PC-9 (cell line): ENCODE results near the gene ZDHHC8. TPM values are rescaled to one million over a fixed set of nuclear protein-coding genes. Genes with fewer than 3 reads are reported as not detected.

Experiments used
- BruUV-seq: library from RNA; stranded (reverse); fragments of 400-500 nt; replicated peaks from 2 replicates; lab custom pipeline; 2021; lab: Mats Ljungman, UMichigan
- CTCF ChIA-PET: fragments of 300-600 bp; sonication (Branson Sonifier 250); formaldehyde crosslinking; loops from one replicate; lab custom pipeline; 2022; ENCODE audit warnings: antibody characterized with exemption; lab: Charles Lee
- POLR2A ChIA-PET: fragments of 300-600 bp; sonication (Branson Sonifier 250); formaldehyde crosslinking; loops from one replicate; lab custom pipeline; 2022; ENCODE audit warnings: antibody characterized with exemption; ENCODE audit not compliant: unreplicated experiment; lab: Charles Lee
- DNase-seq, 2 experiments: peaks; one replicate each; pipeline versions ENCODE4 v3.0.0 to v3.0.0-alpha.2; 2015 to 2022; ENCODE audit warnings: mixed read lengths in 1 of 2
- H2AFZ ChIP-seq: fragments of 200-600 bp; sonication (generic); 2 replicates; pipeline ENCODE4 v1.8.1; 2017; ENCODE audit warnings: antibody characterized with exemption
- H3F3A ChIP-seq: fragments of 200-600 bp; sonication (generic); 2 replicates; pipeline ENCODE4 v1.8.1; 2017; ENCODE audit warnings: antibody characterized with exemption, mild to moderate bottlenecking, low read depth; ENCODE audit not compliant: insufficient read depth
- H3K27ac ChIP-seq: fragments of 200-600 bp; sonication (generic); 2 replicates; pipeline ENCODE4 v1.6.1; 2016; ENCODE audit warnings: mixed run types
- H3K27me3 ChIP-seq: fragments of 200-600 bp; sonication (generic); 2 replicates; pipeline ENCODE4 v1.6.1; 2016; ENCODE audit warnings: low read depth, mixed run types; ENCODE audit not compliant: insufficient read depth
- H3K36me3 ChIP-seq: fragments of 200-600 bp; sonication (generic); 2 replicates; pipeline ENCODE4 v1.6.1; 2016; ENCODE audit warnings: low read depth, mixed run types
- H3K4me1 ChIP-seq: fragments of 200-600 bp; sonication (generic); replicated peaks from 2 replicates; pipeline ENCODE4 v1.6.1; 2016; ENCODE audit warnings: mixed run types; ENCODE audit not compliant: insufficient read depth
- H3K4me2 ChIP-seq: fragments of 200-600 bp; sonication (generic); 2 replicates; pipeline ENCODE4 v1.6.1; 2017; ENCODE audit warnings: mixed run types
- H3K4me3 ChIP-seq: fragments of 200-600 bp; sonication (generic); 2 replicates; pipeline ENCODE4 v1.6.1; 2016; ENCODE audit warnings: mixed run types
- H3K79me2 ChIP-seq: fragments of 200-600 bp; sonication (generic); 2 replicates; pipeline ENCODE4 v1.6.1; 2017; ENCODE audit warnings: low read depth, mixed run types
- H3K9me2 ChIP-seq: fragments of 200-600 bp; sonication (generic); 2 replicates; pipeline ENCODE4 v1.8.1; 2017; ENCODE audit warnings: mild to moderate bottlenecking; ENCODE audit not compliant: insufficient read depth
- H3K9me3 ChIP-seq: fragments of 200-600 bp; sonication (generic); 2 replicates; pipeline ENCODE4 v1.8.1; 2016; ENCODE audit warnings: low read depth; ENCODE audit not compliant: insufficient read depth
- H4K20me1 ChIP-seq: fragments of 200-600 bp; sonication (generic); 2 replicates; pipeline ENCODE4 v1.8.1; 2017; ENCODE audit not compliant: insufficient read depth
- EZH2 ChIP-seq: fragments of 200-600 bp; sonication (generic); IDR thresholded peaks from 2 replicates; pipeline ENCODE4 v1.8.0; 2017; ENCODE audit warnings: antibody characterized with exemption, low read depth
- intact Hi-C: fragments of 100-400 bp; cut with micrococcal nuclease; formaldehyde crosslinking; loops from one replicate; pipeline ENCODE4 v1.10.0; 2022; ENCODE audit not compliant: unreplicated experiment
- total RNA-seq: library from RNA; stranded (reverse); gene quantifications from 2 replicates; pipeline ENCODE4 v1.2.3, GENCODE V29; 2021
- TF ChIP-seq, protein P1 (sequence below): fragments of 200-600 bp; sonication (generic); conservative IDR thresholded peaks from 2 replicates; pipeline ENCODE4 v1.6.1; 2017; ENCODE audit warnings: mixed run types, antibody characterized with exemption, mild to moderate bottlenecking, moderate library complexity

Gene ZDHHC8
- total RNA-seq, 1 experiment from 2014 or later = 34.4 TPM

DNA sequence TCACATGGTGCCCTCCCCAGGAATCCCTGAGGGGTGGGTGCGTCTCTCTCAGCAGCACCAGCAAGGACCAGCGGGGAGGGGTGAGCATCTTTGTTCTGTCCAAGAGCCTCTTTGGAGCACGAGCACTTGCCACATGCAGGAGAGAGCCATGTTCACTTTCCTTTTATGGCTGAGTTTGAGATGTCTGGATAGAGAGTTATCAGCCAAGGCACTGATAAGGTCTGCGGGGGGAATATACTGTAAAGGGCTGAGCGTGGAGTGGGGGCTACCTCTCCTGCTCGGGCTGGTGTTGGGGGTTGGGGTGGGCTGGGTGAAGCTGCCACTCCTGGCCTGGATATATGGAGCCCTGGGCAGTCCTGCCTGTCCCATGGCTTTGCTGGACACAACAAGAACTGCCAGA is 54.1 kb downstream of the ZDHHC8 start:
- intact Hi-C loops = no loop called here
- no peak for DNase-seq
- Histone ChIP-seq H3K36me3 (no peaks in the 10 kb centered on the region), H3K4me3 (no peak overlapping the region), H3K27ac (no peak overlapping the region), H3K9me2 (no peaks in the 10 kb centered on the region), H3K4me1 (no peaks in the 10 kb centered on the region), H3K9me3 (no peaks in the 10 kb centered on the region), H2AFZ (no peak overlapping the region), H3F3A (no peaks in the 10 kb centered on the region), H3K79me2 (no peaks in the 10 kb centered on the region), H4K20me1 (no peaks in the 10 kb centered on the region), H3K4me2 (no peak overlapping the region), H3K27me3 (peaks cover 13% of the 10 kb centered on the region; the same call in 1 of the 2 replicates)
- CTCF ChIA-PET = no interaction called here
- POLR2A ChIA-PET = no interaction called here
- BruUV-seq = no TSS peak
- TF ChIP-seq, protein P1, sequence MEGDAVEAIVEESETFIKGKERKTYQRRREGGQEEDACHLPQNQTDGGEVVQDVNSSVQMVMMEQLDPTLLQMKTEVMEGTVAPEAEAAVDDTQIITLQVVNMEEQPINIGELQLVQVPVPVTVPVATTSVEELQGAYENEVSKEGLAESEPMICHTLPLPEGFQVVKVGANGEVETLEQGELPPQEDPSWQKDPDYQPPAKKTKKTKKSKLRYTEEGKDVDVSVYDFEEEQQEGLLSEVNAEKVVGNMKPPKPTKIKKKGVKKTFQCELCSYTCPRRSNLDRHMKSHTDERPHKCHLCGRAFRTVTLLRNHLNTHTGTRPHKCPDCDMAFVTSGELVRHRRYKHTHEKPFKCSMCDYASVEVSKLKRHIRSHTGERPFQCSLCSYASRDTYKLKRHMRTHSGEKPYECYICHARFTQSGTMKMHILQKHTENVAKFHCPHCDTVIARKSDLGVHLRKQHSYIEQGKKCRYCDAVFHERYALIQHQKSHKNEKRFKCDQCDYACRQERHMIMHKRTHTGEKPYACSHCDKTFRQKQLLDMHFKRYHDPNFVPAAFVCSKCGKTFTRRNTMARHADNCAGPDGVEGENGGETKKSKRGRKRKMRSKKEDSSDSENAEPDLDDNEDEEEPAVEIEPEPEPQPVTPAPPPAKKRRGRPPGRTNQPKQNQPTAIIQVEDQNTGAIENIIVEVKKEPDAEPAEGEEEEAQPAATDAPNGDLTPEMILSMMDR = no peak
- no peak for TF ChIP-seq EZH2

DNA sequence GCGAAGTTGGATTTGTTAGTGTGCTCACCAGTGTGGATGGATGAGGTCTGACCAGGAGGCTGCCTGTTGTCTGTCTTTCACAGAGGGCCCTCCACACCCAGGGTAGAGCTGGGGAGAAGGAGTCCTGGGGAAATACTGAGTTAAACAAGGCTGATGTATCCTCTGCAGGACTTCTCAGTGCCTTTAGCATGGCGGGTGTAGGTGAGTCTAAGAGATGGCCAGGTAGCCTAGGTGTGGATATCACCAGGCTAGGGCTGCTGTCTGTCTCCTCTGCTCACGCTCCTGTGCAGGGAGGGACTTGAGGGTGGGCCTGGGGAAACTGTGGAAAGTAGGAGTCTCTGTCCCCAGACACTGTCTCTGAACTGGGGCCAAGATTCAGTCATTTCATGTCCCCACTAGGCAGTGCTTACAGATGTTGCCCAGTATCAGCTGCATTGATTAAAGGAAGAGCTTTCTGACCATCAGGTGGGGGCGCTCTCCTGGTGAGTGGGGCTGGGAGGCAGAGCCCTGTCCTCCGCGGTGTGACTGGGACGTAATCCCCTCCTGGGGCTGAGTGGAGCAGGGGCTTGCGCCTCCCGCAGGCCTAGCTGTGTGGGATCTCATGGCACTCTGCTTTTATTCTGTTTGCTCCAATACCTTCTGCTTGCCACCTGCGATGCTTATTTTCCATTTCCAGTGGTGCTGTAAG is 54.7 kb downstream of the ZDHHC8 start:
- Histone ChIP-seq H3K36me3 (no peaks in the 10 kb centered on the region), H3K4me1 (no peaks in the 10 kb centered on the region), H3K27ac (no peak overlapping the region), H4K20me1 (no peaks in the 10 kb centered on the region), H3K4me2 (no peak overlapping the region), H2AFZ (no peak overlapping the region), H3K27me3 (peaks cover 9% of the 10 kb centered on the region; the same call in 1 of the 2 replicates), H3K9me3 (no peaks in the 10 kb centered on the region), H3K9me2 (no peaks in the 10 kb centered on the region), H3F3A (no peaks in the 10 kb centered on the region), H3K79me2 (no peaks in the 10 kb centered on the region), H3K4me3 (no peak overlapping the region)
- CTCF ChIA-PET = no interaction called here
- no peak for DNase-seq
- no peak for TF ChIP-seq EZH2
- TF ChIP-seq, protein P1 = no peak
- no TSS peak for BruUV-seq
- intact Hi-C loops = no loop called here
- POLR2A ChIA-PET = interaction anchor here (0.5 kb wide), 1 partner anchor 405 kb away, joined by 7 read pairs; no protein-coding TSS in a partner anchor

DNA sequence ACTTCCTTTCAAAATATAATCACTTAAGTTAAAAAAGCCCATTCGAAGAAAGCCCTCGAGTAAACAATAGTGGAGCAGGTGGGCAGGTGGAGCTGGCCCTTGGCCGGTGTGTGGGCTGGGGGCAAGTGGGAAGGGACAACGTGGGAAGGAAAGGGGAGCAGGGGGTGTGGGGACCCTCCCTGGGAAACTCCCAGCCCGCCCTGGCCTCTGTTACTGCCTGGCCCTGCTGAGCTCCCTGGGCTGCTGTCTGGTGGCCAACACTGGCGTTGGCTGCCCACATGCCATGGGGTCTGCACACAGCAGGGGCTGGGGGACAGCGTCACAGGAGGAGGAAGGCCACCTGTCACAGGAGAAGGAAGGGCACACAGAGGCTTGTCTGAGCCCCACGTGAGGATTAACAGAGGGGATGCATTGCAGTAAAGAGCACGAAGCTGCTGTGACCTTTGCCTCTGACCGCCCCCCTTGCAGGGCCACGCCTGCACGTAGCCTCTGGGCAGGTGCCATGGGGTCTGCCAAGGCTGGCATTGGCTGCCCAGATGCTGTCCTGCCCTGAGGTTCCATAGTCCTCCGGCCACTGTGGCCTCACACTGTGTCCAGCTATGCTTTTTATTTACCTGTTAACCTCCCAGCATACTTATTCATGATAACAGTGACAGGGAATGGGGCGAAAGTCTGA is 55.4 kb downstream of the ZDHHC8 start:
- TF ChIP-seq EZH2 = no peak
- TF ChIP-seq, protein P1 = no peak
- Histone ChIP-seq H3K4me1 (no peaks in the 10 kb centered on the region), H3K27me3 (peaks cover 2% of the 10 kb centered on the region; the same call in 1 of the 2 replicates), H3K79me2 (no peaks in the 10 kb centered on the region), H3K27ac (no peak overlapping the region), H4K20me1 (no peaks in the 10 kb centered on the region), H3K9me2 (no peaks in the 10 kb centered on the region), H3K4me3 (no peak overlapping the region), H3F3A (no peaks in the 10 kb centered on the region), H3K36me3 (no peaks in the 10 kb centered on the region), H3K4me2 (no peak overlapping the region), H2AFZ (no peak overlapping the region), H3K9me3 (no peaks in the 10 kb centered on the region)
- CTCF ChIA-PET = no interaction called here
- POLR2A ChIA-PET = interaction anchor here (0.5 to 0.6 kb wide), 2 partner anchors 13 to 405 kb away, joined by 3 to 7 read pairs; no protein-coding TSS in a partner anchor
- BruUV-seq = no TSS peak
- no peak for DNase-seq
- intact Hi-C loops = no loop called here
